22Rv1 (cell line): ENCODE measurements around the gene FBXO15.

Experiments used
- CTCF ChIP-seq: fragments of 450-650 bp; IDR thresholded peaks from 2 replicates; pipeline ENCODE4 v1.5.1; 2017; ENCODE audit warnings: mild to moderate bottlenecking
- ZFX ChIP-seq: fragments of 450-650 bp; IDR thresholded peaks from 2 replicates; pipeline ENCODE4 v1.6.1; 2017; ENCODE audit warnings: antibody characterized with exemption, borderline replicate concordance

- no peak for TF ChIP-seq CTCF
- no peak for TF ChIP-seq ZFX
Measured at GRCh38 chr18:74142252-74142651, 5.4 kb downstream of the FBXO15 start.
